Ishikawa (cell line): ENCODE data around the gene PCDH1.

Experiments
- CEBPB ChIP-seq: IDR thresholded peaks from 2 replicates; pipeline ENCODE4 v1.6.1; 2012
- CREB1 ChIP-seq: IDR thresholded peaks from 2 replicates; pipeline ENCODE4 v1.6.1; 2012; ENCODE audit warnings: low read depth
- EGR1 ChIP-seq: IDR thresholded peaks from 2 replicates; pipeline ENCODE4 v1.6.1; 2012
- EP300 ChIP-seq: IDR thresholded peaks from 2 replicates; pipeline ENCODE4 v1.6.1; 2012; ENCODE audit warnings: borderline replicate concordance
- FOXM1 ChIP-seq: IDR thresholded peaks from 2 replicates; pipeline ENCODE4 v1.6.1; 2012; ENCODE audit warnings: low read depth, borderline replicate concordance
- MAX ChIP-seq: IDR thresholded peaks from 2 replicates; pipeline ENCODE4 v1.6.1; 2012
- NFIC ChIP-seq: IDR thresholded peaks from 2 replicates; pipeline ENCODE4 v1.6.1; 2012
- RAD21 ChIP-seq: IDR thresholded peaks from 2 replicates; pipeline ENCODE4 v1.6.1; 2012; ENCODE audit warnings: low read depth
- REST ChIP-seq: IDR thresholded peaks from 2 replicates; pipeline ENCODE4 v1.6.1; 2012; ENCODE audit warnings: low read depth, mild to moderate bottlenecking
- TAF1 ChIP-seq: IDR thresholded peaks from 2 replicates; pipeline ENCODE4 v1.6.1; 2012; ENCODE audit warnings: low read depth, mild to moderate bottlenecking
- TCF12 ChIP-seq: IDR thresholded peaks from 2 replicates; pipeline ENCODE4 v1.6.1; 2012; ENCODE audit warnings: low read depth
- TEAD4 ChIP-seq: IDR thresholded peaks from 2 replicates; pipeline ENCODE4 v1.6.1; 2012
- YY1 ChIP-seq: IDR thresholded peaks from 2 replicates; pipeline ENCODE4 v1.6.1; 2012; ENCODE audit warnings: low read depth
- ZBTB7A ChIP-seq: IDR thresholded peaks from 2 replicates; pipeline ENCODE4 v1.6.1; 2012; ENCODE audit warnings: low read depth
- TF ChIP-seq, protein P1 (sequence below): IDR thresholded peaks from 2 replicates; pipeline ENCODE4 v1.6.1; 2012

PCDH1 gene

GRCh38 chr5:141908796-141909195 is 30.6 kb upstream of the PCDH1 start:
- TF ChIP-seq TEAD4, result no peak
- no peak for TF ChIP-seq NFIC
- no peak for TF ChIP-seq YY1
- no peak for TF ChIP-seq EP300
- no peak for TF ChIP-seq MAX
- no peak for TF ChIP-seq RAD21
- TF ChIP-seq ZBTB7A, result no peak
- no peak for TF ChIP-seq REST
- no peak for TF ChIP-seq FOXM1
- TF ChIP-seq TCF12, result no peak
- TF ChIP-seq TAF1, result no peak
- no peak for TF ChIP-seq CREB1
- no peak for TF ChIP-seq EGR1
- TF ChIP-seq CEBPB, result no peak
- TF ChIP-seq, protein P1, sequence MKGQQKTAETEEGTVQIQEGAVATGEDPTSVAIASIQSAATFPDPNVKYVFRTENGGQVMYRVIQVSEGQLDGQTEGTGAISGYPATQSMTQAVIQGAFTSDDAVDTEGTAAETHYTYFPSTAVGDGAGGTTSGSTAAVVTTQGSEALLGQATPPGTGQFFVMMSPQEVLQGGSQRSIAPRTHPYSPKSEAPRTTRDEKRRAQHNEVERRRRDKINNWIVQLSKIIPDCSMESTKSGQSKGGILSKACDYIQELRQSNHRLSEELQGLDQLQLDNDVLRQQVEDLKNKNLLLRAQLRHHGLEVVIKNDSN, result no peak

DNA sequence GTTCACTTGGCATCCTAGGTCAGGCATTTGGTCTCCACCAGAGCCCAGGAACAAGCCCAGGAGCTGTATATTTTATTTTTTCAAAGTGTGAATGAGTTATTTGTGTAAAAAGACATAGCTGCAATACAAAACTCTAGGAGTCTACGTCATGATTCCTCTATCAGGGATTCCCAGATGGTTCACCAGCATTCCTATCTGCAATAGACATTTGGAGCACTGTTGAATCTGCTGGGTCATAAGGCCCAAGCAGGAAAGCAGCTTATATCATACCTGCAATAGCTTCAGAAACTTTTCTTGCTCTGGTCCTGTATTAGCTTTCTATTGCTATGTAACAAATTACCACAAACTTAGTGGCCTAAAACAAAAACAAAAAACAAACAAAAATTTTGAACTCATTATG is 28.8 kb upstream of the PCDH1 start:
- no peak for TF ChIP-seq EGR1
- no peak for TF ChIP-seq YY1
- no peak for TF ChIP-seq MAX
- no peak for TF ChIP-seq CEBPB
- TF ChIP-seq CREB1, result no peak
- no peak for TF ChIP-seq EP300
- TF ChIP-seq TCF12, result no peak

GRCh38 chr5:141906517-141906916 is 28.3 kb upstream of the PCDH1 start:
- TF ChIP-seq EGR1 (no peak), YY1 (no peak), TAF1 (no peak), TEAD4 (no peak), FOXM1 (no peak), MAX (no peak), NFIC (no peak), EP300 (no peak), CEBPB (no peak), REST (no peak), RAD21 (no peak)
- TF ChIP-seq, protein P1, result no peak

GRCh38 chr5:141904551-141904950 is 26.3 kb upstream of the PCDH1 start:
- TF ChIP-seq CEBPB (no peak), ZBTB7A (no peak), TEAD4 (no peak), FOXM1 (no peak), MAX (no peak), TAF1 (no peak), EP300 (no peak), TCF12 (no peak), NFIC (no peak), EGR1 (no peak), REST (no peak)
- TF ChIP-seq, protein P1, result no peak
